Measurements from ENCODE around the gene CARD19.

CARD19 gene

GRCh38 chr9:93084471-93084881, 11.5 kb upstream of the CARD19 start:
- TF ChIP-seq POU6F1 (CRISPR knock-in tag; IDR thresholded peaks at IDR 0.05; ENCODE audit: borderline replicate concordance, low read depth) = no peak
- no peak for TF ChIP-seq ZFP3 (CRISPR knock-in tag; IDR thresholded peaks at IDR 0.05)
- no peak for TF ChIP-seq SNAI2 (CRISPR knock-in tag; IDR thresholded peaks at IDR 0.05)
- TF ChIP-seq ZNF8 (CRISPR knock-in tag; IDR thresholded peaks at IDR 0.05) = no peak
- TF ChIP-seq TCF4 (CRISPR knock-in tag; IDR thresholded peaks at IDR 0.05; ENCODE audit: borderline replicate concordance) = no peak
- TF ChIP-seq BACH2 (CRISPR knock-in tag; IDR thresholded peaks at IDR 0.05; ENCODE audit: borderline replicate concordance) = no peak
- no peak for TF ChIP-seq TOX (CRISPR knock-in tag; IDR thresholded peaks at IDR 0.05; ENCODE audit: borderline replicate concordance)
- no peak for TF ChIP-seq ZFP30 (CRISPR knock-in tag; IDR thresholded peaks at IDR 0.05)
- no peak for TF ChIP-seq ZC3H10 (CRISPR knock-in tag; IDR thresholded peaks at IDR 0.05)
- no peak for TF ChIP-seq RARB (CRISPR knock-in tag; IDR thresholded peaks at IDR 0.05)
- no peak for TF ChIP-seq ARNTL (CRISPR knock-in tag; IDR thresholded peaks at IDR 0.05; ENCODE audit: borderline replicate concordance, low read depth)
- TF ChIP-seq ZNF565 (CRISPR knock-in tag; conservative IDR thresholded peaks at IDR 0.05; ENCODE audit: low read depth) = no peak
- no peak for TF ChIP-seq OSR1 (CRISPR knock-in tag; IDR thresholded peaks at IDR 0.05)
- TF ChIP-seq TSHZ2 (CRISPR knock-in tag; IDR thresholded peaks at IDR 0.05) = no peak
- no peak for TF ChIP-seq CSDC2 (CRISPR knock-in tag; IDR thresholded peaks at IDR 0.05)
- no peak for TF ChIP-seq CSRNP3 (CRISPR knock-in tag; IDR thresholded peaks at IDR 0.05)
- TF ChIP-seq, protein P1, sequence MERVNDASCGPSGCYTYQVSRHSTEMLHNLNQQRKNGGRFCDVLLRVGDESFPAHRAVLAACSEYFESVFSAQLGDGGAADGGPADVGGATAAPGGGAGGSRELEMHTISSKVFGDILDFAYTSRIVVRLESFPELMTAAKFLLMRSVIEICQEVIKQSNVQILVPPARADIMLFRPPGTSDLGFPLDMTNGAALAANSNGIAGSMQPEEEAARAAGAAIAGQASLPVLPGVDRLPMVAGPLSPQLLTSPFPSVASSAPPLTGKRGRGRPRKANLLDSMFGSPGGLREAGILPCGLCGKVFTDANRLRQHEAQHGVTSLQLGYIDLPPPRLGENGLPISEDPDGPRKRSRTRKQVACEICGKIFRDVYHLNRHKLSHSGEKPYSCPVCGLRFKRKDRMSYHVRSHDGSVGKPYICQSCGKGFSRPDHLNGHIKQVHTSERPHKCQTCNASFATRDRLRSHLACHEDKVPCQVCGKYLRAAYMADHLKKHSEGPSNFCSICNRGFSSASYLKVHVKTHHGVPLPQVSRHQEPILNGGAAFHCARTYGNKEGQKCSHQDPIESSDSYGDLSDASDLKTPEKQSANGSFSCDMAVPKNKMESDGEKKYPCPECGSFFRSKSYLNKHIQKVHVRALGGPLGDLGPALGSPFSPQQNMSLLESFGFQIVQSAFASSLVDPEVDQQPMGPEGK (CRISPR knock-in tag; IDR thresholded peaks at IDR 0.05; ENCODE audit: borderline replicate concordance) = no peak
- ATAC-seq = no peak

- TF ChIP-seq ZNF565 (CRISPR knock-in tag; conservative IDR thresholded peaks at IDR 0.05; ENCODE audit: low read depth) (peak; percentile 92), ARNTL (CRISPR knock-in tag; IDR thresholded peaks at IDR 0.05; ENCODE audit: borderline replicate concordance, low read depth) (no peak), ISL1 (CRISPR knock-in tag; IDR thresholded peaks at IDR 0.05) (no peak)
Observed at GRCh38 chr9:93085676-93086075, 10.3 kb upstream of the CARD19 start.

DNA sequence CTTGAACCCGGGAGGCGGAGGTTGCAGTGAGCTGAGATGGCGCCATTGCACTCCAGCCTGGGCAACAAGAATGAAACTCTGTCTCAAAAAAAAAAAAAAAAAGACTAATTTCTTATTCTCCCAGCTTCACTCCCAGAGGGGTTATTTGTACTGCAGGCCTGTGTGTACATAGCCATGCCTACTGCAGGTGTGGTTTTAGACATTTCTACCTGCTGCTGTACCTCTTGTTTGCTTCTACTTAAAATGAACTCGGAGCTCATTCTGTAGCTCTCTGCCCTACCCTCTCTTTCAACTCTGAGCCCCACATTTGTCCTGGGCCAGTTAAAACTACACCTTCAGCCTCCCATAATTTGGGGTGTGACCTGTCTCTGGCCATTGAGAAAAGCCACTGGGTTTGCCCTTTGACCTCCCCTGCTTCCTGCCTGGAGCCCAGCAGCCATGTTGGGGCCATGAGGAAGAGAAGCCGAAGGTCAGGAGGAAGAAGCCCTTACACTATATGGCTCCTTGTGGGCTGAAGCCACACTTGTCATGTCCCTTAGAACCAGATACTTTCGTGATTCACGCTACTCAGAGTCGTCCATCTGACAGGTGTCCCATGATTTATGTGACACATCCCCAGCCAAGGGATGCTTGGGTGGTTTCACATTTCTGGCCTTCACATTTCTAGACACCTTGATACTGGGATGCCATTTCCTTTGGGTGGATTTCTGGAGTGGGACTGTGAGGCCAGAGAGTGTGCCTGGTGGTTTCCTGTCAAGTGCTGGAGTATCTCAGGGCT, 9.4 kb upstream of the CARD19 start:
- ATAC-seq = no peak
- TF ChIP-seq TCF4 (CRISPR knock-in tag; IDR thresholded peaks at IDR 0.05; ENCODE audit: borderline replicate concordance) (no peak), ESRRG (CRISPR knock-in tag; IDR thresholded peaks at IDR 0.05) (no peak), RARB (CRISPR knock-in tag; IDR thresholded peaks at IDR 0.05) (no peak), ARNTL (CRISPR knock-in tag; IDR thresholded peaks at IDR 0.05; ENCODE audit: borderline replicate concordance, low read depth) (no peak)
- TF ChIP-seq, protein P2, sequence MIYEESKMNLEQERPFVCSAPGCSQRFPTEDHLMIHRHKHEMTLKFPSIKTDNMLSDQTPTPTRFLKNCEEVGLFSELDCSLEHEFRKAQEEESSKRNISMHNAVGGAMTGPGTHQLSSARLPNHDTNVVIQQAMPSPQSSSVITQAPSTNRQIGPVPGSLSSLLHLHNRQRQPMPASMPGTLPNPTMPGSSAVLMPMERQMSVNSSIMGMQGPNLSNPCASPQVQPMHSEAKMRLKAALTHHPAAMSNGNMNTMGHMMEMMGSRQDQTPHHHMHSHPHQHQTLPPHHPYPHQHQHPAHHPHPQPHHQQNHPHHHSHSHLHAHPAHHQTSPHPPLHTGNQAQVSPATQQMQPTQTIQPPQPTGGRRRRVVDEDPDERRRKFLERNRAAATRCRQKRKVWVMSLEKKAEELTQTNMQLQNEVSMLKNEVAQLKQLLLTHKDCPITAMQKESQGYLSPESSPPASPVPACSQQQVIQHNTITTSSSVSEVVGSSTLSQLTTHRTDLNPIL (CRISPR knock-in tag; IDR thresholded peaks at IDR 0.05; ENCODE audit: low read depth) = no peak

More at GRCh38 chr9:93085676-93086075, 10.3 kb upstream of the CARD19 start:
- ATAC-seq = no peak

Measured in SK-N-SH treated with all-trans-retinoic acid at 6 μM for 48 hours (cell line).